T-helper 17 cell (primary cell): Measurements from ENCODE around the gene IL1R1. TPM values are rescaled to one million over a fixed set of nuclear protein-coding genes. Genes with fewer than 3 reads are reported as not detected.
"Not testable (repeated sequence)": the region's sequence is repeated elsewhere in the genome, so short reads cannot be mapped to it uniquely, and the experiment has no call there.

Experiments used
- ATAC-seq: fragments of 150-1000 bp; cut with Tn5 transposase; 2 replicates; pipeline ENCODE4 v1.10.0; 2021; ENCODE audit warnings: mild to moderate bottlenecking, moderate library complexity
- DNase-seq, 3 donors: peaks; one replicate each; pipeline versions ENCODE4 v3.0.0 to v3.0.0-alpha.2; 2020 to 2021
- H3K9me3 ChIP-seq: one replicate; pipeline ENCODE4 v1.7.0; 2013; ENCODE audit warnings: low read length, mild to moderate bottlenecking; ENCODE audit not compliant: control insufficient read depth, poor library complexity, severe bottlenecking
- H3K27ac Mint-ChIP-seq: one replicate; pipeline ENCODE4 v1.8.0; 2022; ENCODE audit warnings: mild to moderate bottlenecking, moderate library complexity, mixed read lengths
- H3K27me3 Mint-ChIP-seq: one replicate; pipeline ENCODE4 v1.8.0; 2022; ENCODE audit warnings: mixed read lengths
- H3K36me3 Mint-ChIP-seq: one replicate; pipeline ENCODE4 v1.8.0; 2022; ENCODE audit warnings: low read depth, mixed read lengths
- H3K4me1 Mint-ChIP-seq: one replicate; pipeline ENCODE4 v1.8.0; 2022; ENCODE audit warnings: mild to moderate bottlenecking, mixed read lengths
- H3K4me3 Mint-ChIP-seq: one replicate; pipeline ENCODE4 v1.8.0; 2022; ENCODE audit warnings: mild to moderate bottlenecking, moderate library complexity, mixed read lengths
- total RNA-seq, 4 donors: library from RNA in 2 of 4; stranded (reverse) in 2 of 4; gene quantifications; one replicate each; pipeline ENCODE4 v1.2.3 and lab custom pipeline; 2022 to 2026

IL1R1 gene
- total RNA-seq, 2 donors from 2014 or later = 14.3 to 16.5 TPM

- Mint-ChIP-seq H3K27ac (peak overlapping the region; percentile 88), H3K4me1 (peaks cover 30% of the 10 kb centered on the region), H3K4me3 (peak overlapping the region; percentile 91), H3K36me3 (peaks cover 3% of the 10 kb centered on the region), H3K27me3 (no peaks in the 10 kb centered on the region)
- H3K9me3 ChIP-seq = no peaks in the 10 kb centered on the region
- DNase-seq (peak in 1 of 3 donors; percentile 10), ATAC-seq (peak; percentile 77)
Measured at GRCh38 chr2:102103992-102104871, 38.3 kb upstream of the IL1R1 start.

- peak; percentile 50 for ATAC-seq
- Mint-ChIP-seq H3K27me3 (no peaks in the 10 kb centered on the region), H3K4me3 (peak overlapping the region; percentile 91), H3K36me3 (peaks cover 8% of the 10 kb centered on the region), H3K27ac (peak overlapping the region; percentile 88), H3K4me1 (peaks cover 36% of the 10 kb centered on the region)
- H3K9me3 ChIP-seq = no peaks in the 10 kb centered on the region
- no peak for DNase-seq
Measured at GRCh38 chr2:102106133-102106556, 36.4 kb upstream of the IL1R1 start.

- DNase-seq, H3K36me3 Mint-ChIP-seq, H3K9me3 ChIP-seq, ATAC-seq, H3K27me3 Mint-ChIP-seq, H3K4me3 Mint-ChIP-seq: not testable (repeated sequence)
- Mint-ChIP-seq H3K4me1 (peaks cover 38% of the 10 kb centered on the region), H3K27ac (peak overlapping the region; percentile 90)
Measured at GRCh38 chr2:102106813-102107740, 35.5 kb upstream of the IL1R1 start.

- peak; percentile 32 for ATAC-seq
- H3K36me3 Mint-ChIP-seq = peaks cover 8% of the 10 kb centered on the region
- peak overlapping the region; percentile 90 for H3K27ac Mint-ChIP-seq
- H3K27me3 Mint-ChIP-seq = no peaks in the 10 kb centered on the region
- DNase-seq = no peak
- peak overlapping the region; percentile 47 for H3K4me3 Mint-ChIP-seq
- peaks cover 41% of the 10 kb centered on the region for H3K4me1 Mint-ChIP-seq
- no peaks in the 10 kb centered on the region for H3K9me3 ChIP-seq
Measured at GRCh38 chr2:102107741-102108070, 34.8 kb upstream of the IL1R1 start.

- Mint-ChIP-seq H3K27me3 (no peaks in the 10 kb centered on the region), H3K27ac (no peak overlapping the region), H3K36me3 (peaks cover 9% of the 10 kb centered on the region), H3K4me1 (peaks cover 37% of the 10 kb centered on the region), H3K4me3 (no peak overlapping the region)
- no peaks in the 10 kb centered on the region for H3K9me3 ChIP-seq
- DNase-seq (no peak), ATAC-seq (no peak)
Measured at GRCh38 chr2:102109016-102109415, 33.5 kb upstream of the IL1R1 start.

- no peaks in the 10 kb centered on the region for H3K27me3 Mint-ChIP-seq
- H3K4me1 Mint-ChIP-seq = peaks cover 32% of the 10 kb centered on the region
- DNase-seq = no peak
- H3K27ac Mint-ChIP-seq = peak overlapping the region; percentile 87
- no peak overlapping the region for H3K4me3 Mint-ChIP-seq
- no peaks in the 10 kb centered on the region for H3K9me3 ChIP-seq
- no peak for ATAC-seq
- peaks cover 9% of the 10 kb centered on the region for H3K36me3 Mint-ChIP-seq
Measured at GRCh38 chr2:102110171-102110570, 32.4 kb upstream of the IL1R1 start.

GRCh38 chr2:102110596-102111334 lies 31.8 kb upstream of the IL1R1 start:
- H3K9me3 ChIP-seq = no peaks in the 10 kb centered on the region
- Mint-ChIP-seq H3K27me3 (no peaks in the 10 kb centered on the region), H3K36me3 (peaks cover 9% of the 10 kb centered on the region), H3K27ac (peak overlapping the region; percentile 87), H3K4me3 (peak overlapping the region; percentile 82), H3K4me1 (peaks cover 28% of the 10 kb centered on the region)
- ATAC-seq (peak; percentile 26), DNase-seq (no peak)

- Mint-ChIP-seq H3K36me3 (peaks cover 9% of the 10 kb centered on the region), H3K4me1 (peaks cover 22% of the 10 kb centered on the region), H3K27me3 (no peaks in the 10 kb centered on the region), H3K4me3 (peak overlapping the region; percentile 13), H3K27ac (peak overlapping the region; percentile 87)
- no peak for ATAC-seq
- no peaks in the 10 kb centered on the region for H3K9me3 ChIP-seq
- DNase-seq = no peak
Measured at GRCh38 chr2:102111823-102112222, 30.7 kb upstream of the IL1R1 start.

GRCh38 chr2:102112271-102112670 lies 30.3 kb upstream of the IL1R1 start:
- H3K4me3 Mint-ChIP-seq = peak overlapping the region; percentile 13
- H3K36me3 Mint-ChIP-seq = peaks cover 9% of the 10 kb centered on the region
- no peaks in the 10 kb centered on the region for H3K9me3 ChIP-seq
- ATAC-seq (no peak), DNase-seq (no peak)
- peak overlapping the region; percentile 87 for H3K27ac Mint-ChIP-seq
- peaks cover 22% of the 10 kb centered on the region for H3K4me1 Mint-ChIP-seq
- no peaks in the 10 kb centered on the region for H3K27me3 Mint-ChIP-seq

GRCh38 chr2:102112692-102113665 lies 29.6 kb upstream of the IL1R1 start:
- Mint-ChIP-seq H3K4me3 (peak overlapping the region; percentile 74), H3K36me3 (peaks cover 9% of the 10 kb centered on the region), H3K27ac (peak overlapping the region; percentile 87), H3K27me3 (no peaks in the 10 kb centered on the region), H3K4me1 (peaks cover 18% of the 10 kb centered on the region)
- H3K9me3 ChIP-seq = no peaks in the 10 kb centered on the region
- DNase-seq (no peak), ATAC-seq (no peak)

- Mint-ChIP-seq H3K27ac (peak overlapping the region; percentile 56), H3K27me3 (no peaks in the 10 kb centered on the region), H3K4me1 (peaks cover 14% of the 10 kb centered on the region), H3K36me3 (peaks cover 9% of the 10 kb centered on the region), H3K4me3 (peak overlapping the region; percentile 16)
- ATAC-seq (peak; percentile 49), DNase-seq (no peak)
- no peaks in the 10 kb centered on the region for H3K9me3 ChIP-seq
Measured at GRCh38 chr2:102114290-102114721, 28.2 kb upstream of the IL1R1 start.
